Upper lobe of right lung (tissue), 1 donor: ENCODE measurements around the gene KAT8. TPM values are rescaled to one million over a fixed set of nuclear protein-coding genes. Genes with fewer than 3 reads are reported as not detected.
"Not testable (repeated sequence)": the region's sequence is repeated elsewhere in the genome, so short reads cannot be mapped to it uniquely, and the experiment has no call there.

Experiments
- ATAC-seq: fragments of 200-7000 bp; cut with Tn5 transposase; one replicate; pipeline ENCODE4 v1.9.1; 2020; ENCODE audit warnings: mild to moderate bottlenecking, moderate library complexity
- DNase-seq: peaks from one replicate; pipeline ENCODE4 v3.0.0-alpha.2; 2020
- H3K27ac ChIP-seq: fragments of 200-600 bp; one replicate; pipeline ENCODE4 v1.8.0; 2022
- H3K27me3 ChIP-seq: fragments of 200-600 bp; one replicate; pipeline ENCODE4 v1.8.0; 2022; ENCODE audit warnings: mild to moderate bottlenecking
- H3K36me3 ChIP-seq: fragments of 200-600 bp; one replicate; pipeline ENCODE4 v1.8.0; 2022
- H3K4me1 ChIP-seq: fragments of 200-600 bp; one replicate; pipeline ENCODE4 v1.8.0; 2022
- H3K4me3 ChIP-seq: fragments of 200-600 bp; one replicate; pipeline ENCODE4 v1.8.0; 2022; ENCODE audit warnings: mild to moderate bottlenecking
- H3K9me3 ChIP-seq: fragments of 200-600 bp; one replicate; pipeline ENCODE4 v1.8.0; 2022
- CTCF ChIP-seq: fragments of 200-600 bp; IDR thresholded peaks from one replicate; pipeline ENCODE4 v1.8.0; 2022; ENCODE audit warnings: antibody characterized with exemption
- intact Hi-C: fragments of 100-400 bp; cut with DNase I; formaldehyde crosslinking; loops from one replicate; pipeline ENCODE4 v1.11.0; 2022
- total RNA-seq: library from RNA; stranded (reverse); fragmentation: NEBNext Ultra II Directional; extraction: Animal tissue kit (Norgen Biotek cat#: 25700); gene quantifications from one replicate; pipeline ENCODE4 v1.2.1, GENCODE V29; 2021
- donor health status: DM: no; HTN: yes; CAD: no; lungs with severe emphysema.

The KAT8 gene
- total RNA-seq, 1 donor from 2014 or later, result 80.4 TPM

DNA sequence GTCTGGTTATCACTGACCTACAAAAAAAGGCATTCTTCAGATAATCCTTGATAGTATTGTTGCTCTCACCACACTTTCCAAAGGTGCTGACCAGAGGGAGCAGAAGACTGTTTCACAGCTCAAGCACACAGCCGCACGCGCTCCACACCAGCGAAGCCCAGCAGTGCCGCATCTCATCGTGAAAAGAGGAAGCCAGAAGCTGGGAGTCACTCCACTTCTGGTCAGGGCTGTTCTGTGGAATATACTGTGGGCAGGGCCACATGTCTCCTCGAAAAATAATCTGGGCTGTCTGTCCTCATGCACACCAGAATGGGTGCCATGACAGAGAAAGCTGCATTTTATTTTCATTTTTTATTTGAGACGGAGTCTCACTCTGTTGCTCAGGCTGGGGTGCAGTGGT lies 39.7 kb downstream of the KAT8 start:
- no peak for DNase-seq
- Histone ChIP-seq H3K4me3 (no peak overlapping the region), H3K36me3 (no peaks in the 10 kb centered on the region), H3K27me3 (peaks cover 9% of the 10 kb centered on the region), H3K27ac (no peak overlapping the region), H3K9me3 (no peaks in the 10 kb centered on the region), H3K4me1 (no peaks in the 10 kb centered on the region)
- intact Hi-C loops, result no loop called here
- no peak for TF ChIP-seq CTCF
- ATAC-seq, result peak; percentile 93

DNA sequence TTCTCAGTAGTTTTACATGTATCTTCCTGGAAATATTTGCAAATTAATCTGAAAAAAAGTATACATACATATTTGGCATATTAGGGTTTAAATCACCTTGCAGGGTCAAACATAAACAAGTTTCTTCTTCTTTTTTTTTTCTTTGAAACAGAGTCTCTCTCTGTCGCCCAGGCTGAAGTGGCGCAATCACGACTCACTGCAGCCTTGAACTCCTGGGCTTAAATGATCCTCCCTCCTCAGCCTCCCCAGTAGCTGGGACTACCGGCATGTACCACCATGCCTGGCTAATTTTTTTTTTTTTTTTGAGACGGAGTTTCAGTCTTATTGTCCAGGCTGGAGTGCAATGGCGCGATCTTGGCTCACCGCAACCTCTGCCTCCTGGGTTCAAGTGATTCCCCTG lies 49.9 kb downstream of the KAT8 start:
- Histone ChIP-seq H3K9me3 (no peaks in the 10 kb centered on the region), H3K4me3 (no peak overlapping the region), H3K36me3 (no peaks in the 10 kb centered on the region), H3K27ac (no peak overlapping the region), H3K27me3 (no peaks in the 10 kb centered on the region), H3K4me1 (no peaks in the 10 kb centered on the region)
- DNase-seq (no peak), ATAC-seq (no peak)
- TF ChIP-seq CTCF, result no peak
- intact Hi-C loops, result no loop called here

DNA sequence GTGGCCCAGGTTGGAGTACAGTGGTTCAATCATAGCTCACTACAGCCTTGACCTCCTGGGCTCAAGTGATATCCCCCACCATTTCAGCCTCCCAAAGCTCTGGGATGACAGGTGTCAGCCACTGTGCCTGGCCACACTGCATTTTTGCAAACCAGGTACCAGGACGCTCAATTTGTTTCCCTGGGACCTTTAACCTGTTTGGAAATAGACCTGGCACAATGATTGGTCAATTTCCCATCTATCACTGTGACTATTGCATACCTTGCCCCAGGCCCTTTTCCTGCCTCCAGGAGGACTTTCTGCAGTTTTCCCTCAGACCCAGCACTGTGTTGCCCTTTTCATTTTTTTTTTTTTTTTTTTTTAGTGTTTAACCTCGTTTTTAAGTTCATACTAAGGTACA lies 51.4 kb downstream of the KAT8 start:
- no peaks in the 10 kb centered on the region for H3K27me3 ChIP-seq
- no peak for ATAC-seq
- H3K4me1 ChIP-seq, result no peaks in the 10 kb centered on the region
- no peak overlapping the region for H3K27ac ChIP-seq
- no peak for DNase-seq
- intact Hi-C loops, result no loop called here
- H3K36me3 ChIP-seq, result no peaks in the 10 kb centered on the region
- H3K9me3 ChIP-seq, result no peaks in the 10 kb centered on the region
- H3K4me3 ChIP-seq, result no peak overlapping the region
- no peak for TF ChIP-seq CTCF

DNA sequence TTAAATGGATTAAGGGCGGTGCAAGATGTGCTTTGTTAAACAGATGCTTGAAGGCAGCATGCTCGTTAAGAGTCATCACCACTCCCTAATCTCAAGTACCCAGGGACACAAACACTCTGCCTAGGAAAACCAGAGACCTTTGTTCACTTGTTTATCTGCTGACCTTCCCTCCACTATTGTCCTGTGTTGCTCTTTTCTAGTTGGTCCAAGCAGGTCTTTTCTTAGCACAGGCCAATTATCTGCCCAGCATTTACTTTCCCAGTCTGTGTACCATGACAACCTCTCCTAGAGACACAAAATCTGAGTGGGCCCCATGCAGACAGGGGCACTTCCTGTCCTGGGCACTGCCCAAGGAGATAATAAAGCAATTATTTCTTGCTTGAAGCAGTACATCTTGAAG lies 52.6 kb downstream of the KAT8 start:
- H3K4me1 ChIP-seq, H3K4me3 ChIP-seq, intact Hi-C loops, H3K27ac ChIP-seq, ATAC-seq, H3K27me3 ChIP-seq, H3K9me3 ChIP-seq, H3K36me3 ChIP-seq, DNase-seq: not testable (repeated sequence)

DNA sequence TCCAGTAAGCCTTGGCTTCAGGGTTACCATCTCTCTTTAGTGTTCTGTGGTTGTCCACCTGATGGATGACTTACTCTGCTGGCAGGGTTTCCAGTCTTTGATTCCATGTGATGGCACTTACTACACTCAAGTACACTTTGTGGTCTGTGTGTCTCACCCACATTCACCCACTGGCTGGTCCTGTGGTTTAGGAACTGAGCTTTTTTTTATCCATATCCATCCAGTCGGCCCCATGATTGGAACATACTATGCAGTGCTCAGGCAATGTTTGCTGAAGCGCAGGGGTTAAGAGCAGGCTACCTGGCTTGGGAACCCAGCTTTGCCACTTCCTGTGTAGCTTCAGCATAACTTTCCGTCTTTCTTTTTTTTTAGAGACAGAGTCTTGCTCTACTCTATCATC lies 59.7 kb downstream of the KAT8 start:
- H3K9me3 ChIP-seq, result no peaks in the 10 kb centered on the region
- H3K4me3 ChIP-seq, result no peak overlapping the region
- no peak overlapping the region for H3K27ac ChIP-seq
- no peaks in the 10 kb centered on the region for H3K27me3 ChIP-seq
- no peak for TF ChIP-seq CTCF
- DNase-seq (peak; percentile 68), ATAC-seq (peak; percentile 51)
- H3K36me3 ChIP-seq, result peaks cover under 1% of the 10 kb centered on the region
- intact Hi-C loops, result no loop called here
- H3K4me1 ChIP-seq, result peaks cover 21% of the 10 kb centered on the region

DNA sequence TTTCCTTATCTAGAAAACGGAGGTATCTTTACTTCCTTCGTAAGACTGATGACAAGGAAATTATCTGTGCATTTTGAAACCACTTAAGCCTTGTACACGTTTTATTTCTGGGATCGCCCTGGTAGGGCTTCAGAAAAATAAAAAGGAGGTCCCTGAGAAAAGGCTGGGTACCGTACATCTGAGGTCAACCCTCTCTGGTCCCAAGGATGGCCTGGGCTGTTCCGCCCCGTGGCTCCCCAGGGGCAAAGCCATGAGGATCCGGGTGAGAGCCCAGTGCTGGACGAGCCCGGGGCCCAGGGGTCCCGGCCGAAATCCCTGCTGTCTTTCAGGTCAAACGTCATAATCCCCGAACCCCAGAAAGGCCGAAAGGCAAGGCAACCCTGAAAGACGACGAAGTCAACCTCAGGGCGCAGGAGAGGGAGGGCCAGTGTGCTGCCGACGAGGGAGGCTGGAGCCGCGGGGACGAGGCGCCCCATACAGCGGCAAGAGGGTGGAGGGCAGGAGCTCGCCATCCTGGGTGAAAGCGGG lies 61.8 kb downstream of the KAT8 start:
- ATAC-seq (no peak), DNase-seq (no peak)
- H3K4me1 ChIP-seq, result peaks cover 33% of the 10 kb centered on the region
- peak overlapping the region; percentile 96 for H3K27ac ChIP-seq
- no peak for TF ChIP-seq CTCF
- H3K27me3 ChIP-seq, result no peaks in the 10 kb centered on the region
- H3K36me3 ChIP-seq, result peaks cover 22% of the 10 kb centered on the region
- peak overlapping the region; percentile 83 for H3K4me3 ChIP-seq
- intact Hi-C loops, result no loop called here
- no peaks in the 10 kb centered on the region for H3K9me3 ChIP-seq
